Measurements from ENCODE around the gene ACTL6B. TPM values are rescaled to one million over a fixed set of nuclear protein-coding genes. Genes with fewer than 3 reads are reported as not detected.
A peak's percentile ranks its signal among the peaks of the same experiment; 100 is the strongest.

ACTL6B gene
- polyA plus RNA-seq, 2 of the 4 experiments (the other 2 are of a cell fraction), result not detected

GRCh38 chr7:100599911-100600729 is 56.1 kb downstream of the ACTL6B start:
- ATAC-seq (0 out of 6 replicates have a peak, but pooled peaks of 1 of the 2 experiments have one; percentile 5), FAIRE-seq (no peak), DNase-seq (ENCODE audit: low read depth in 1 of 2, low spot score in 1 of 2) (no peak)
- H3K27ac ChIP-seq, result no peak overlapping the region
- ChIA-PET CTCF (interaction anchor here (0.7 to 3.2 kb wide), 5 partner anchors 12 to 105 kb away, joined by 3 to 20 read pairs (median 6); partner anchors contain the start of genes FBXO24, LRCH4 and POP7), POLR2A (interaction anchor here (0.5 kb wide), 1 partner anchor 11 kb away, joined by 3 read pairs; no protein-coding TSS in a partner anchor)
- no peaks in the 10 kb centered on the region for H3K9me3 ChIP-seq
- 51% methylated on average over 9 of the region's 18 CpGs for WGBS (ENCODE audit: missing lambda C conversion rate)
- no peak overlapping the region for H3K4me2 ChIP-seq
- TF ChIP-seq CTCF (IDR thresholded peaks at IDR 0.05) (peak; percentile 16; the same call in 1 of the 3 replicates), ZSCAN20 (CRISPR knock-in tag; IDR thresholded peaks at IDR 0.05) (no peak)
- H3K4me3 ChIP-seq, result no peak overlapping the region
- 0 out of 3 replicates have a peak, but pooled peaks cover 4% of the 10 kb centered on the region for H3K4me1 ChIP-seq

GRCh38 chr7:100598425-100598824 is 57.8 kb downstream of the ACTL6B start:
- no peak overlapping the region for H3K4me2 ChIP-seq
- H3K27ac ChIP-seq, result no peak overlapping the region
- ChIA-PET POLR2A (interaction anchor here (0.6 to 1.0 kb wide), 2 partner anchors 12 to 14 kb away, joined by 4 to 5 read pairs; partner anchors contain the start of gene FBXO24), CTCF (interaction anchor here (0.6 to 3.2 kb wide), 9 partner anchors 8 to 148 kb away, joined by 3 to 20 read pairs (median 4); partner anchors contain the start of genes FBXO24, LRCH4 and POP7)
- WGBS (ENCODE audit: missing lambda C conversion rate), result 72% methylated on average over 4 of the region's 4 CpGs
- H3K9me3 ChIP-seq, result no peaks in the 10 kb centered on the region
- no peaks in the 10 kb centered on the region for H3K4me1 ChIP-seq
- H3K4me3 ChIP-seq, result no peak overlapping the region
- FAIRE-seq (no peak), DNase-seq (ENCODE audit: low read depth in 1 of 2, low spot score in 1 of 2) (no peak), ATAC-seq (no peak)
- no peak for TF ChIP-seq CEBPB (IDR thresholded peaks at IDR 0.05)
- peak; percentile 66 for TF ChIP-seq MAFK (IDR thresholded peaks at IDR 0.05; ENCODE audit: partially characterized antibody)

GRCh38 chr7:100595188-100595587 is 61.1 kb downstream of the ACTL6B start:
- no peaks in the 10 kb centered on the region for H3K4me1 ChIP-seq
- H3K4me2 ChIP-seq, result no peak overlapping the region
- no peaks in the 10 kb centered on the region for H3K9me3 ChIP-seq
- FAIRE-seq, result no peak
- 86% methylated on average over 7 of the region's 7 CpGs for WGBS (ENCODE audit: missing lambda C conversion rate)
- no peak for ATAC-seq
- ChIA-PET CTCF (interaction anchor here (1.3 to 2.6 kb wide), 4 partner anchors 9 to 96 kb away, joined by 4 to 11 read pairs (median 7); partner anchors contain the start of genes FBXO24 and LRCH4), POLR2A (no interaction called here)
- DNase-seq (ENCODE audit: low read depth in 1 of 2, low spot score in 1 of 2), result no peak
- TF ChIP-seq POLR2AphosphoS2 (conservative IDR thresholded peaks at IDR 0.05; ENCODE audit: low read length), result no peak
- no peak for TF ChIP-seq MAFK (IDR thresholded peaks at IDR 0.05; ENCODE audit: partially characterized antibody)
- no peak for TF ChIP-seq MAX (IDR thresholded peaks at IDR 0.05)
- TF ChIP-seq FOSL2 (IDR thresholded peaks at IDR 0.05), result no peak
- no peak for TF ChIP-seq FOSL2 (CRISPR knock-in tag; IDR thresholded peaks at IDR 0.05)
- no peak for TF ChIP-seq PHF8 (IDR thresholded peaks at IDR 0.05; ENCODE audit: borderline replicate concordance, low read depth)
- no peak for TF ChIP-seq RFX5 (IDR thresholded peaks at IDR 0.05)
- no peak for TF ChIP-seq CBX2 (IDR thresholded peaks at IDR 0.05; ENCODE audit: borderline replicate concordance, low read depth)
- no peak for TF ChIP-seq CHD2 (IDR thresholded peaks at IDR 0.05; ENCODE audit: low read length, partially characterized antibody)
- no peak for TF ChIP-seq BHLHE40 (IDR thresholded peaks at IDR 0.05; ENCODE audit: low read depth, low read length)
- TF ChIP-seq FOXS1 (CRISPR knock-in tag; IDR thresholded peaks at IDR 0.05), result no peak
- no peak for TF ChIP-seq KDM1A (IDR thresholded peaks at IDR 0.05; ENCODE audit: low read depth)
- no peak for TF ChIP-seq EP300 (IDR thresholded peaks at IDR 0.05)
- no peak for TF ChIP-seq NFE2L2 (conservative IDR thresholded peaks at IDR 0.05; ENCODE audit: low read length)
- TF ChIP-seq CBX8 (IDR thresholded peaks at IDR 0.05), result no peak
- TF ChIP-seq RNF2 (IDR thresholded peaks at IDR 0.05; ENCODE audit: borderline replicate concordance, low read depth), result no peak
- no peak overlapping the region for H3K4me3 ChIP-seq
- no peak overlapping the region for H3K27ac ChIP-seq

Other genes starting within 250 kb of the ACTL6B start
- gene ZCWPW1, start 227.7 kb downstream of the ACTL6B start, polyA plus RNA-seq (2011; rRNA removed), result 3.5 and 4.2 TPM in 2 replicates
- gene ZCWPW1, start 227.7 kb downstream of the ACTL6B start, polyA plus RNA-seq (2017; fragmentation: RNase III; extraction: RNeasy Plus Mini Kit Qiagen cat#74134 plus additional on column Dnase treatment), result 1.9 to 2.5 TPM (median 2.0 TPM) in 3 replicates
- gene MEPCE, start 226.6 kb downstream of the ACTL6B start, polyA plus RNA-seq (2011; rRNA removed), result 10.0 and 13.1 TPM in 2 replicates
- gene MEPCE, start 226.6 kb downstream of the ACTL6B start, polyA plus RNA-seq (2017; fragmentation: RNase III; extraction: RNeasy Plus Mini Kit Qiagen cat#74134 plus additional on column Dnase treatment), result 36.7 to 38.4 TPM (median 38.2 TPM) in 3 replicates
- gene PPP1R35, start 220.0 kb downstream of the ACTL6B start, polyA plus RNA-seq (2011; rRNA removed), result 15.2 and 15.7 TPM in 2 replicates
- 29.9 to 33.0 TPM (median 31.6 TPM) in 3 replicates for gene PPP1R35, start 220.0 kb downstream of the ACTL6B start, polyA plus RNA-seq (2017; fragmentation: RNase III; extraction: RNeasy Plus Mini Kit Qiagen cat#74134 plus additional on column Dnase treatment)
- 0.17 and 0.40 TPM in 2 replicates for gene SPACDR, start 192.2 kb downstream of the ACTL6B start, polyA plus RNA-seq (2011; rRNA removed)
- 0.33 to 0.39 TPM (median 0.34 TPM) in 3 replicates for gene SPACDR, start 192.2 kb downstream of the ACTL6B start, polyA plus RNA-seq (2017; fragmentation: RNase III; extraction: RNeasy Plus Mini Kit Qiagen cat#74134 plus additional on column Dnase treatment)
- gene TSC22D4, start 177.2 kb downstream of the ACTL6B start, polyA plus RNA-seq (2011; rRNA removed), result 6.2 and 7.9 TPM in 2 replicates
- 20.7 to 28.9 TPM (median 28.3 TPM) in 3 replicates for gene TSC22D4, start 177.2 kb downstream of the ACTL6B start, polyA plus RNA-seq (2017; fragmentation: RNase III; extraction: RNeasy Plus Mini Kit Qiagen cat#74134 plus additional on column Dnase treatment)
- gene NYAP1, start 172.5 kb downstream of the ACTL6B start, polyA plus RNA-seq (2011; rRNA removed), result 0.32 and 0.47 TPM in 2 replicates
- gene NYAP1, start 172.5 kb downstream of the ACTL6B start, polyA plus RNA-seq (2017; fragmentation: RNase III; extraction: RNeasy Plus Mini Kit Qiagen cat#74134 plus additional on column Dnase treatment), result 1.5 to 3.7 TPM (median 3.1 TPM) in 3 replicates
- 13.5 and 16.0 TPM in 2 replicates for gene AGFG2, start 117.2 kb downstream of the ACTL6B start, polyA plus RNA-seq (2011; rRNA removed)
- 18.0 to 39.3 TPM (median 31.8 TPM) in 3 replicates for gene AGFG2, start 117.2 kb downstream of the ACTL6B start, polyA plus RNA-seq (2017; fragmentation: RNase III; extraction: RNeasy Plus Mini Kit Qiagen cat#74134 plus additional on column Dnase treatment)
- 0.19 TPM in 1 of 2 replicates, not detected in the other for gene SAP25, start 82.5 kb downstream of the ACTL6B start, polyA plus RNA-seq (2011; rRNA removed)
- 0.24 to 0.37 TPM (median 0.26 TPM) in 3 replicates for gene SAP25, start 82.5 kb downstream of the ACTL6B start, polyA plus RNA-seq (2017; fragmentation: RNase III; extraction: RNeasy Plus Mini Kit Qiagen cat#74134 plus additional on column Dnase treatment)
- gene LRCH4, start 70.3 kb downstream of the ACTL6B start, polyA plus RNA-seq (2011; rRNA removed), result 5.3 and 5.5 TPM in 2 replicates
- 13.7 to 17.1 TPM (median 17.1 TPM) in 3 replicates for gene LRCH4, start 70.3 kb downstream of the ACTL6B start, polyA plus RNA-seq (2017; fragmentation: RNase III; extraction: RNeasy Plus Mini Kit Qiagen cat#74134 plus additional on column Dnase treatment)
- 0.36 and 0.52 TPM in 2 replicates for gene FBXO24, start 70.1 kb downstream of the ACTL6B start, polyA plus RNA-seq (2011; rRNA removed)
- gene FBXO24, start 70.1 kb downstream of the ACTL6B start, polyA plus RNA-seq (2017; fragmentation: RNase III; extraction: RNeasy Plus Mini Kit Qiagen cat#74134 plus additional on column Dnase treatment), result 0.13 to 0.37 TPM (median 0.19 TPM) in 3 replicates
- 1.2 and 1.7 TPM in 2 replicates for gene PCOLCE, start 54.1 kb downstream of the ACTL6B start, polyA plus RNA-seq (2011; rRNA removed)
- 5.5 to 9.2 TPM (median 8.2 TPM) in 3 replicates for gene PCOLCE, start 54.1 kb downstream of the ACTL6B start, polyA plus RNA-seq (2017; fragmentation: RNase III; extraction: RNeasy Plus Mini Kit Qiagen cat#74134 plus additional on column Dnase treatment)
- gene MOSPD3, start 43.9 kb downstream of the ACTL6B start, polyA plus RNA-seq (2011; rRNA removed), result 4.6 and 6.1 TPM in 2 replicates
- 10.0 to 15.2 TPM (median 14.8 TPM) in 3 replicates for gene MOSPD3, start 43.9 kb downstream of the ACTL6B start, polyA plus RNA-seq (2017; fragmentation: RNase III; extraction: RNeasy Plus Mini Kit Qiagen cat#74134 plus additional on column Dnase treatment)
- gene TFR2, start 14.9 kb downstream of the ACTL6B start, polyA plus RNA-seq (2011; rRNA removed), result 1.1 and 1.3 TPM in 2 replicates
- gene TFR2, start 14.9 kb downstream of the ACTL6B start, polyA plus RNA-seq (2017; fragmentation: RNase III; extraction: RNeasy Plus Mini Kit Qiagen cat#74134 plus additional on column Dnase treatment), result 2.5 to 3.1 TPM (median 3.0 TPM) in 3 replicates
- gene GNB2, start 17.3 kb upstream of the ACTL6B start, polyA plus RNA-seq (2011; rRNA removed), result 50.8 and 67.2 TPM in 2 replicates
- gene GNB2, start 17.3 kb upstream of the ACTL6B start, polyA plus RNA-seq (2017; fragmentation: RNase III; extraction: RNeasy Plus Mini Kit Qiagen cat#74134 plus additional on column Dnase treatment), result 156 to 169 TPM (median 163 TPM) in 3 replicates
- gene GIGYF1, start 37.8 kb upstream of the ACTL6B start, polyA plus RNA-seq (2011; rRNA removed), result 5.1 and 5.8 TPM in 2 replicates
- gene GIGYF1, start 37.8 kb upstream of the ACTL6B start, polyA plus RNA-seq (2017; fragmentation: RNase III; extraction: RNeasy Plus Mini Kit Qiagen cat#74134 plus additional on column Dnase treatment), result 15.0 to 20.5 TPM (median 18.9 TPM) in 3 replicates
- gene POP7, start 49.7 kb upstream of the ACTL6B start, polyA plus RNA-seq (2011; rRNA removed), result 29.5 and 37.3 TPM in 2 replicates
- gene POP7, start 49.7 kb upstream of the ACTL6B start, polyA plus RNA-seq (2017; fragmentation: RNase III; extraction: RNeasy Plus Mini Kit Qiagen cat#74134 plus additional on column Dnase treatment), result 72.3 to 77.4 TPM (median 74.8 TPM) in 3 replicates
- gene EPO, start 64.0 kb upstream of the ACTL6B start, polyA plus RNA-seq (2011; rRNA removed), result not detected in 2 replicates
- not detected in 3 replicates for gene EPO, start 64.0 kb upstream of the ACTL6B start, polyA plus RNA-seq (2017; fragmentation: RNase III; extraction: RNeasy Plus Mini Kit Qiagen cat#74134 plus additional on column Dnase treatment)
- gene ZAN, start 77.1 kb upstream of the ACTL6B start, polyA plus RNA-seq (2011; rRNA removed), result not detected in 2 replicates
- gene ZAN, start 77.1 kb upstream of the ACTL6B start, polyA plus RNA-seq (2017; fragmentation: RNase III; extraction: RNeasy Plus Mini Kit Qiagen cat#74134 plus additional on column Dnase treatment), result not detected in 3 replicates
- 37.8 and 40.5 TPM in 2 replicates for gene EPHB4, start 171.1 kb upstream of the ACTL6B start, polyA plus RNA-seq (2011; rRNA removed)
- gene EPHB4, start 171.1 kb upstream of the ACTL6B start, polyA plus RNA-seq (2017; fragmentation: RNase III; extraction: RNeasy Plus Mini Kit Qiagen cat#74134 plus additional on column Dnase treatment), result 25.7 to 32.9 TPM (median 30.4 TPM) in 3 replicates
- gene SLC12A9, start 196.3 kb upstream of the ACTL6B start, polyA plus RNA-seq (2011; rRNA removed), result 6.2 and 7.0 TPM in 2 replicates
- gene SLC12A9, start 196.3 kb upstream of the ACTL6B start, polyA plus RNA-seq (2017; fragmentation: RNase III; extraction: RNeasy Plus Mini Kit Qiagen cat#74134 plus additional on column Dnase treatment), result 12.1 to 14.3 TPM (median 13.4 TPM) in 3 replicates
- 14.8 and 18.0 TPM in 2 replicates for gene TRIP6, start 210.9 kb upstream of the ACTL6B start, polyA plus RNA-seq (2011; rRNA removed)
- gene TRIP6, start 210.9 kb upstream of the ACTL6B start, polyA plus RNA-seq (2017; fragmentation: RNase III; extraction: RNeasy Plus Mini Kit Qiagen cat#74134 plus additional on column Dnase treatment), result 38.2 to 38.5 TPM (median 38.3 TPM) in 3 replicates
- gene SRRT, start 218.7 kb upstream of the ACTL6B start, polyA plus RNA-seq (2011; rRNA removed), result 49.9 and 52.2 TPM in 2 replicates
- 153 to 194 TPM (median 182 TPM) in 3 replicates for gene SRRT, start 218.7 kb upstream of the ACTL6B start, polyA plus RNA-seq (2017; fragmentation: RNase III; extraction: RNeasy Plus Mini Kit Qiagen cat#74134 plus additional on column Dnase treatment)
- gene UFSP1, start 233.3 kb upstream of the ACTL6B start, polyA plus RNA-seq (2011; rRNA removed), result 1.1 and 1.9 TPM in 2 replicates
- 6.1 to 7.1 TPM (median 6.9 TPM) in 3 replicates for gene UFSP1, start 233.3 kb upstream of the ACTL6B start, polyA plus RNA-seq (2017; fragmentation: RNase III; extraction: RNeasy Plus Mini Kit Qiagen cat#74134 plus additional on column Dnase treatment)
- 0.17 and 0.26 TPM in 2 replicates for gene ACHE, start 239.4 kb upstream of the ACTL6B start, polyA plus RNA-seq (2011; rRNA removed)
- 0.62 to 0.92 TPM (median 0.69 TPM) in 3 replicates for gene ACHE, start 239.4 kb upstream of the ACTL6B start, polyA plus RNA-seq (2017; fragmentation: RNase III; extraction: RNeasy Plus Mini Kit Qiagen cat#74134 plus additional on column Dnase treatment)